ENCODE results near the gene AP1S3. TPM values are rescaled to one million over a fixed set of nuclear protein-coding genes. Genes with fewer than 3 reads are reported as not detected.
A peak's percentile ranks its signal among the peaks of the same experiment; 100 is the strongest.

AP1S3 gene
- total RNA-seq, 1 experiment from 2014 or later: 2.3 TPM

- Histone ChIP-seq H3K4me2 (ENCODE audit: low read depth, low read length, poor library complexity, severe bottlenecking) (no peak overlapping the region), H3K79me2 (ENCODE audit: low read length) (no peaks in the 10 kb centered on the region), H3K9me2 (replicated peaks; ENCODE audit: insufficient read depth, low read length) (no peaks in the 10 kb centered on the region), H2AFZ (ENCODE audit: low read length) (no peak overlapping the region), H3K36me3 (ENCODE audit: insufficient read depth, low read length) (no peaks in the 10 kb centered on the region), H3K4me3 (ENCODE audit: low read length) (no peak overlapping the region), H3K4me1 (ENCODE audit: low read length) (no peaks in the 10 kb centered on the region), H3K27ac (ENCODE audit: low read length) (no peak overlapping the region), H3K9me3 (ENCODE audit: low read length) (no peaks in the 10 kb centered on the region), H4K20me1 (ENCODE audit: insufficient read depth, low read depth, low read length) (no peaks in the 10 kb centered on the region), H3K27me3 (ENCODE audit: low read length) (no peaks in the 10 kb centered on the region), H3K9ac (ENCODE audit: low read length) (no peak overlapping the region)
- DNase-seq: no peak
These were observed 21.7 kb upstream of the AP1S3 start for GRCh38 chr2:223859070-223859469.

GRCh38 chr2:223856584-223856983 lies 19.2 kb upstream of the AP1S3 start:
- Histone ChIP-seq H3K4me3 (ENCODE audit: low read length) (no peak overlapping the region), H3K79me2 (ENCODE audit: low read length) (no peaks in the 10 kb centered on the region), H4K20me1 (ENCODE audit: insufficient read depth, low read depth, low read length) (no peaks in the 10 kb centered on the region), H3K9ac (ENCODE audit: low read length) (no peak overlapping the region), H3K9me2 (replicated peaks; ENCODE audit: insufficient read depth, low read length) (no peaks in the 10 kb centered on the region), H3K27me3 (ENCODE audit: low read length) (no peaks in the 10 kb centered on the region), H3K4me2 (ENCODE audit: low read depth, low read length, poor library complexity, severe bottlenecking) (no peak overlapping the region), H3K9me3 (ENCODE audit: low read length) (no peaks in the 10 kb centered on the region), H3K27ac (ENCODE audit: low read length) (no peak overlapping the region), H3K36me3 (ENCODE audit: insufficient read depth, low read length) (no peaks in the 10 kb centered on the region), H3K4me1 (ENCODE audit: low read length) (no peaks in the 10 kb centered on the region), H2AFZ (ENCODE audit: low read length) (no peak overlapping the region)
- DNase-seq: no peak

- H3K4me1 ChIP-seq (ENCODE audit: low read length): no peaks in the 10 kb centered on the region
- H3K27ac ChIP-seq (ENCODE audit: low read length): no peak overlapping the region
- H3K9me3 ChIP-seq (ENCODE audit: low read length): no peaks in the 10 kb centered on the region
- H3K79me2 ChIP-seq (ENCODE audit: low read length): no peaks in the 10 kb centered on the region
- H3K4me2 ChIP-seq (ENCODE audit: low read depth, low read length, poor library complexity, severe bottlenecking): no peak overlapping the region
- H4K20me1 ChIP-seq (ENCODE audit: insufficient read depth, low read depth, low read length): no peaks in the 10 kb centered on the region
- H3K9me2 ChIP-seq (replicated peaks; ENCODE audit: insufficient read depth, low read length): no peaks in the 10 kb centered on the region
- no peak overlapping the region for H3K9ac ChIP-seq (ENCODE audit: low read length)
- H2AFZ ChIP-seq (ENCODE audit: low read length): no peak overlapping the region
- no peaks in the 10 kb centered on the region for H3K36me3 ChIP-seq (ENCODE audit: insufficient read depth, low read length)
- no peak overlapping the region for H3K4me3 ChIP-seq (ENCODE audit: low read length)
- no peaks in the 10 kb centered on the region for H3K27me3 ChIP-seq (ENCODE audit: low read length)
- DNase-seq: no peak
These were observed 18.6 kb upstream of the AP1S3 start for GRCh38 chr2:223856021-223856420.

- no peak overlapping the region for H3K27ac ChIP-seq (ENCODE audit: low read length)
- H3K4me3 ChIP-seq (ENCODE audit: low read length): no peak overlapping the region
- no peaks in the 10 kb centered on the region for H4K20me1 ChIP-seq (ENCODE audit: insufficient read depth, low read depth, low read length)
- no peak overlapping the region for H2AFZ ChIP-seq (ENCODE audit: low read length)
- H3K36me3 ChIP-seq (ENCODE audit: insufficient read depth, low read length): no peaks in the 10 kb centered on the region
- H3K9me2 ChIP-seq (replicated peaks; ENCODE audit: insufficient read depth, low read length): no peaks in the 10 kb centered on the region
- H3K27me3 ChIP-seq (ENCODE audit: low read length): no peaks in the 10 kb centered on the region
- H3K9ac ChIP-seq (ENCODE audit: low read length): no peak overlapping the region
- H3K4me1 ChIP-seq (ENCODE audit: low read length): no peaks in the 10 kb centered on the region
- no peak overlapping the region for H3K4me2 ChIP-seq (ENCODE audit: low read depth, low read length, poor library complexity, severe bottlenecking)
- H3K79me2 ChIP-seq (ENCODE audit: low read length): no peaks in the 10 kb centered on the region
- H3K9me3 ChIP-seq (ENCODE audit: low read length): no peaks in the 10 kb centered on the region
- DNase-seq: no peak
These were observed 18.0 kb upstream of the AP1S3 start for GRCh38 chr2:223855426-223855825.

- no peaks in the 10 kb centered on the region for H3K27me3 ChIP-seq (ENCODE audit: low read length)
- H3K9ac ChIP-seq (ENCODE audit: low read length): no peak overlapping the region
These were observed 17.4 kb upstream of the AP1S3 start for GRCh38 chr2:223854741-223855140.

GRCh38 chr2:223853425-223853837 lies 16.0 kb upstream of the AP1S3 start:
- Histone ChIP-seq H2AFZ (ENCODE audit: low read length) (no peak overlapping the region), H3K4me2 (ENCODE audit: low read depth, low read length, poor library complexity, severe bottlenecking) (no peak overlapping the region), H3K9ac (ENCODE audit: low read length) (no peak overlapping the region), H3K4me3 (ENCODE audit: low read length) (no peak overlapping the region), H3K27me3 (ENCODE audit: low read length) (no peaks in the 10 kb centered on the region), H3K9me3 (ENCODE audit: low read length) (no peaks in the 10 kb centered on the region), H3K79me2 (ENCODE audit: low read length) (no peaks in the 10 kb centered on the region), H4K20me1 (ENCODE audit: insufficient read depth, low read depth, low read length) (no peaks in the 10 kb centered on the region), H3K36me3 (ENCODE audit: insufficient read depth, low read length) (no peaks in the 10 kb centered on the region), H3K4me1 (ENCODE audit: low read length) (no peaks in the 10 kb centered on the region), H3K27ac (ENCODE audit: low read length) (no peak overlapping the region), H3K9me2 (replicated peaks; ENCODE audit: insufficient read depth, low read length) (no peaks in the 10 kb centered on the region)
- DNase-seq: no peak

More at GRCh38 chr2:223854741-223855140, 17.4 kb upstream of the AP1S3 start:
- no peaks in the 10 kb centered on the region for H3K4me1 ChIP-seq (ENCODE audit: low read length)
- H2AFZ ChIP-seq (ENCODE audit: low read length): no peak overlapping the region
- no peaks in the 10 kb centered on the region for H3K79me2 ChIP-seq (ENCODE audit: low read length)
- H3K9me2 ChIP-seq (replicated peaks; ENCODE audit: insufficient read depth, low read length): no peaks in the 10 kb centered on the region
- no peaks in the 10 kb centered on the region for H3K9me3 ChIP-seq (ENCODE audit: low read length)
- no peaks in the 10 kb centered on the region for H4K20me1 ChIP-seq (ENCODE audit: insufficient read depth, low read depth, low read length)
- no peaks in the 10 kb centered on the region for H3K36me3 ChIP-seq (ENCODE audit: insufficient read depth, low read length)
- H3K4me3 ChIP-seq (ENCODE audit: low read length): no peak overlapping the region
- DNase-seq: no peak
- peak overlapping the region; percentile 32 for H3K4me2 ChIP-seq (ENCODE audit: low read depth, low read length, poor library complexity, severe bottlenecking)
- no peak overlapping the region for H3K27ac ChIP-seq (ENCODE audit: low read length)

- no peaks in the 10 kb centered on the region for H3K9me3 ChIP-seq (ENCODE audit: low read length)
- no peaks in the 10 kb centered on the region for H3K79me2 ChIP-seq (ENCODE audit: low read length)
- no peak overlapping the region for H3K9ac ChIP-seq (ENCODE audit: low read length)
- no peaks in the 10 kb centered on the region for H3K4me1 ChIP-seq (ENCODE audit: low read length)
- H3K4me3 ChIP-seq (ENCODE audit: low read length): no peak overlapping the region
- H3K36me3 ChIP-seq (ENCODE audit: insufficient read depth, low read length): no peaks in the 10 kb centered on the region
- H3K27ac ChIP-seq (ENCODE audit: low read length): no peak overlapping the region
- H3K9me2 ChIP-seq (replicated peaks; ENCODE audit: insufficient read depth, low read length): no peaks in the 10 kb centered on the region
- no peak overlapping the region for H3K4me2 ChIP-seq (ENCODE audit: low read depth, low read length, poor library complexity, severe bottlenecking)
- no peak for DNase-seq
- no peaks in the 10 kb centered on the region for H4K20me1 ChIP-seq (ENCODE audit: insufficient read depth, low read depth, low read length)
- H2AFZ ChIP-seq (ENCODE audit: low read length): no peak overlapping the region
- H3K27me3 ChIP-seq (ENCODE audit: low read length): no peaks in the 10 kb centered on the region
These were observed 15.0 kb upstream of the AP1S3 start for GRCh38 chr2:223852281-223852795.

GRCh38 chr2:223847410-223847809 lies 10.0 kb upstream of the AP1S3 start:
- Histone ChIP-seq H4K20me1 (ENCODE audit: insufficient read depth, low read depth, low read length) (no peaks in the 10 kb centered on the region), H3K9ac (ENCODE audit: low read length) (no peak overlapping the region), H2AFZ (ENCODE audit: low read length) (no peak overlapping the region), H3K36me3 (ENCODE audit: insufficient read depth, low read length) (no peaks in the 10 kb centered on the region), H3K4me2 (ENCODE audit: low read depth, low read length, poor library complexity, severe bottlenecking) (no peak overlapping the region), H3K79me2 (ENCODE audit: low read length) (no peaks in the 10 kb centered on the region), H3K27ac (ENCODE audit: low read length) (no peak overlapping the region), H3K4me1 (ENCODE audit: low read length) (no peaks in the 10 kb centered on the region), H3K4me3 (ENCODE audit: low read length) (no peak overlapping the region), H3K27me3 (ENCODE audit: low read length) (no peaks in the 10 kb centered on the region), H3K9me3 (ENCODE audit: low read length) (no peaks in the 10 kb centered on the region), H3K9me2 (replicated peaks; ENCODE audit: insufficient read depth, low read length) (no peaks in the 10 kb centered on the region)
- no peak for DNase-seq

GRCh38 chr2:223846515-223846914 lies 9.1 kb upstream of the AP1S3 start:
- H2AFZ ChIP-seq (ENCODE audit: low read length): no peak overlapping the region
- H3K27ac ChIP-seq (ENCODE audit: low read length): no peak overlapping the region
- no peaks in the 10 kb centered on the region for H3K9me2 ChIP-seq (replicated peaks; ENCODE audit: insufficient read depth, low read length)
- H3K79me2 ChIP-seq (ENCODE audit: low read length): no peaks in the 10 kb centered on the region
- no peaks in the 10 kb centered on the region for H3K27me3 ChIP-seq (ENCODE audit: low read length)
- no peak overlapping the region for H3K4me2 ChIP-seq (ENCODE audit: low read depth, low read length, poor library complexity, severe bottlenecking)
- H3K4me1 ChIP-seq (ENCODE audit: low read length): no peaks in the 10 kb centered on the region
- no peaks in the 10 kb centered on the region for H3K9me3 ChIP-seq (ENCODE audit: low read length)
- H3K36me3 ChIP-seq (ENCODE audit: insufficient read depth, low read length): no peaks in the 10 kb centered on the region
- H4K20me1 ChIP-seq (ENCODE audit: insufficient read depth, low read depth, low read length): no peaks in the 10 kb centered on the region
- DNase-seq: no peak
- no peak overlapping the region for H3K4me3 ChIP-seq (ENCODE audit: low read length)
- no peak overlapping the region for H3K9ac ChIP-seq (ENCODE audit: low read length)
